AG04450 (cell line): ENCODE results near the gene THBS2. TPM values are rescaled to one million over a fixed set of nuclear protein-coding genes. Genes with fewer than 3 reads are reported as not detected.
A peak's percentile ranks its signal among the peaks of the same experiment; 100 is the strongest.

Source experiments
- CTCF ChIA-PET: fragments of 300-600, 350-600 bp; formaldehyde crosslinking; extraction: SDS; loops from one replicate; lab custom pipeline; 2022; ENCODE audit warnings: antibody characterized with exemption, inconsistent platforms; lab: Charles Lee
- POLR2A ChIA-PET: fragments of 350-600 bp; formaldehyde crosslinking; extraction: SDS; loops from one replicate; lab custom pipeline; 2021; ENCODE audit warnings: antibody characterized with exemption, inconsistent platforms; lab: Yijun Ruan, JAX
- DNase-seq: peaks from one replicate; pipeline ENCODE4 v3.0.0-alpha.2; 2011; ENCODE audit warnings: low read depth, low spot score
- H3K27ac ChIP-seq: one replicate; pipeline ENCODE4 v1.5.1; 2012; ENCODE audit warnings: low read depth, low read length, control low read depth
- H3K27me3 ChIP-seq: one replicate; pipeline ENCODE4 v1.6.0; 2012; ENCODE audit warnings: low read length; ENCODE audit not compliant: control insufficient read depth, insufficient read depth
- H3K4me3 ChIP-seq: 2 replicates; pipeline ENCODE4 v1.5.1; 2011; ENCODE audit warnings: mild to moderate bottlenecking, low read depth, low read length, control low read depth
- H3K9me3 ChIP-seq: 2 replicates; pipeline ENCODE4 v1.5.1; 2012; ENCODE audit warnings: low read length; ENCODE audit not compliant: control insufficient read depth, insufficient read depth
- polyA plus RNA-seq: library from polyadenylated mRNA; depleted of rRNA; stranded (reverse); fragments of >200 nt; gene quantifications from 2 replicates; pipeline ENCODE4 v1.2.3, GENCODE V29; 2011
- TF ChIP-seq, protein P1 (sequence below): IDR thresholded peaks from 2 replicates; pipeline ENCODE4 v1.5.1; 2011; ENCODE audit warnings: low read depth, low read length, control low read depth, inconsistent platforms

Gene THBS2
- polyA plus RNA-seq, 1 experiment, result 95.8 TPM

DNA sequence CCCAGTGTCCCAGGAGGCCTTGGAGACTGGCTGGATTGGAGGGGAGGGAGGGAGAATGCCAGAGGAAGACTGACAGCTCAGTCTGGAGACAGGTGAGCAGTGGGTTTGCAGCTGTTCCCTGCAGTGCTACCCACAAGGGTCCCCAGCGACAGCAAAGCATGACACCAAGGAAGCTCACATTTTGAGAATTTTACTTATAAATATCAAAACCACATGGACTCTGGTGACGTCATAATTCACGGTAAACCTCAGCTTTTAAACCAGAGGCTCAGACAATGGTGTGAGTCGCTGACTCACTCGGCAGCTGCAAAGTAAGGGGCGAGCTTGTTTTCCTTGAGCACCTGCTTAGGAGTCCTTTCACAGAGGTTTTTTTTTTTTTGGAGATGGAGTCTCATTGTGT, 65.2 kb downstream of the THBS2 start:
- peak; percentile 94 for DNase-seq
- H3K27me3 ChIP-seq, result no peaks in the 10 kb centered on the region
- peaks cover 18% of the 10 kb centered on the region for H3K9me3 ChIP-seq
- POLR2A ChIA-PET, result interaction anchor here (1.1 to 1.6 kb wide), 4 partner anchors 20 to 118 kb away, joined by 3 to 9 read pairs (median 3); no protein-coding TSS in a partner anchor
- TF ChIP-seq, protein P1, sequence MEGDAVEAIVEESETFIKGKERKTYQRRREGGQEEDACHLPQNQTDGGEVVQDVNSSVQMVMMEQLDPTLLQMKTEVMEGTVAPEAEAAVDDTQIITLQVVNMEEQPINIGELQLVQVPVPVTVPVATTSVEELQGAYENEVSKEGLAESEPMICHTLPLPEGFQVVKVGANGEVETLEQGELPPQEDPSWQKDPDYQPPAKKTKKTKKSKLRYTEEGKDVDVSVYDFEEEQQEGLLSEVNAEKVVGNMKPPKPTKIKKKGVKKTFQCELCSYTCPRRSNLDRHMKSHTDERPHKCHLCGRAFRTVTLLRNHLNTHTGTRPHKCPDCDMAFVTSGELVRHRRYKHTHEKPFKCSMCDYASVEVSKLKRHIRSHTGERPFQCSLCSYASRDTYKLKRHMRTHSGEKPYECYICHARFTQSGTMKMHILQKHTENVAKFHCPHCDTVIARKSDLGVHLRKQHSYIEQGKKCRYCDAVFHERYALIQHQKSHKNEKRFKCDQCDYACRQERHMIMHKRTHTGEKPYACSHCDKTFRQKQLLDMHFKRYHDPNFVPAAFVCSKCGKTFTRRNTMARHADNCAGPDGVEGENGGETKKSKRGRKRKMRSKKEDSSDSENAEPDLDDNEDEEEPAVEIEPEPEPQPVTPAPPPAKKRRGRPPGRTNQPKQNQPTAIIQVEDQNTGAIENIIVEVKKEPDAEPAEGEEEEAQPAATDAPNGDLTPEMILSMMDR, result no peak
- CTCF ChIA-PET, result no interaction called here
- peak overlapping the region; percentile 57 for H3K27ac ChIP-seq
- no peak overlapping the region for H3K4me3 ChIP-seq

GRCh38 chr6:169188051-169188470, 65.6 kb downstream of the THBS2 start:
- Histone ChIP-seq H3K4me3 (no peak overlapping the region), H3K27me3 (no peaks in the 10 kb centered on the region), H3K27ac (peak overlapping the region; percentile 57), H3K9me3 (peaks cover 21% of the 10 kb centered on the region)
- TF ChIP-seq, protein P1, result no peak
- ChIA-PET CTCF (no interaction called here), POLR2A (interaction anchor here (1.1 to 1.6 kb wide), 4 partner anchors 20 to 117 kb away, joined by 3 to 9 read pairs (median 3); no protein-coding TSS in a partner anchor)
- DNase-seq, result no peak

DNA sequence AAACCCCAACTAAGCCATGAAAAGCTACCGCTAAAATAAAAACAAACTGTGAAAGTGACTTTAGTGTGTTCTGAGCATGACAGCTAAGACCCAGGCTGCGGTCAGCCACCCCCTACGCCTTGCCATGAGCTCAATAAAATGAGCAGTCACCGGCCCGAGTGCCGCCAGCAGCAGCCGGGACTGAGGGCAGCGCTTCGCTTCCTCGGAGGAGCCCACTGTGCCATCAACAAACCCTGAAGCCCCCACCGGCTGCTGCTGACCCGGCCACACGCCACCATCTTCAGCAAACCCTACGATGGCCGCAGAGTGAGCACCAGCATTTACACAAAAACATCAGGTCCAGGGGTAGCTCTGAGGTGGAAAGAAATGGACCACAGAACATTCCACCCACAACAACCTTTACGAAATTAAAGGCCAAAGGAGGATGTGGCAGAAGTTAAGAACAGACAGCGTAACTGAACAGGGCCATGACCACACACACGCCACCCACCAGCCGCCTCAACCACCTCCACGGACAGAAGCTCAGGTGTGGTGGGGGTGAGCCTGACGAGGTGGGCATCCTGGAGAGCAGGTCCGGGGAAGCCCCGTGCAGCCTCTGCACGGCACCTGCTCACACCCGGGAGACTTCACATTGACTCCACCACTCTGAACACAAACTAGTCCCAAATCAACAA, 67.0 kb downstream of the THBS2 start:
- DNase-seq, result no peak
- peaks cover 10% of the 10 kb centered on the region for H3K9me3 ChIP-seq
- POLR2A ChIA-PET, result no interaction called here
- H3K27me3 ChIP-seq, result no peaks in the 10 kb centered on the region
- no peak overlapping the region for H3K27ac ChIP-seq
- TF ChIP-seq, protein P1, result no peak
- H3K4me3 ChIP-seq, result no peak overlapping the region
- CTCF ChIA-PET, result interaction anchor here (0.7 kb wide), 1 partner anchor 19 kb away, joined by 3 read pairs; no protein-coding TSS in a partner anchor

DNA sequence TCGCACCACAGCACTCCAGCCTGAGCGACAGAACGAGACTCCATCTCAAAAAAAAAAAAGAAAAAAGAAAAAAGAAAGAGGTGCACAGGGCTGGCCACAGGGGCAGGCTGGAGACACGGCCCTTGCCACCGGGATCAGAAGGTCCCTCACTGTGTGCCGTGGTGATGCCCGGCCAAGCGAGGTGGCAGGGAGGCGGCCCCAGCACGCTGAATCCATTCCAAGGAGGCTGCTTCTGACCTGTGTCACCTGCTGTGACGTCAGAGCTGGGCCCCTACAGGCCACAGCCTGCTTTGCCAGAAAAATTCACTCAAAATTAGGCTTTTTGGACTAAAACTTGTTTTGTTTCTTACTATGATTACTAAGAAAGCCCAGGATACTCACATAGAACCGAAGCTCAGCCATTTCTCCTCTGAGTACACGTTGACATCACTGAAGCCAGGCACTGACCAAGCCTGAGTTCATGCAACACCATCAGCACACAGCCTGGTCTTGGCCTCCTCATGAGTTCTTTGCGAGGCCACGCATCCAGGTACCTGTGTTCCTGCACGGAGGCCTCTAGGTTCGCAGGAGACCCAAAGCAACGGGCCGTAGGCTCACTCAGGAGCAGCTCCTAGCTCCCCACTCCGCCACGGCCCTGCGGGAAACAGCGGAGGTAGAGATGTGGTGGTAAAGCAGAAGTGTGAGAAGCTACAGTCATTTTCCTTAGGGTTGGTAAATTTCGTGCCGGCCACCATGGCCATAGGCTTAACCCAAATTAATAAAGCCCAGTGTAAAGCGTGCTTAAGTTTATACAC, 67.8 kb downstream of the THBS2 start:
- no peaks in the 10 kb centered on the region for H3K27me3 ChIP-seq
- peaks cover 10% of the 10 kb centered on the region; the same call in 1 of the 2 replicates for H3K9me3 ChIP-seq
- ChIA-PET CTCF (no interaction called here), POLR2A (interaction anchor here (1.0 kb wide), 1 partner anchor 18 kb away, joined by 7 read pairs; no protein-coding TSS in a partner anchor)
- DNase-seq, result no peak
- no peak overlapping the region for H3K27ac ChIP-seq
- TF ChIP-seq, protein P1, result no peak
- H3K4me3 ChIP-seq, result no peak overlapping the region
